Pancreas (tissue), 10 donors: Measurements from ENCODE around the gene GNA14. TPM values are rescaled to one million over a fixed set of nuclear protein-coding genes. Genes with fewer than 3 reads are reported as not detected.

Experiments
- ATAC-seq, 4 donors: fragments of 200-7000 bp; cut with Tn5 transposase; one replicate each; pipeline versions ENCODE4 v1.8.0 to v1.9.1; 2020; ENCODE audit warnings: mild to moderate bottlenecking in 4 of 4, moderate library complexity in 4 of 4
- DNase-seq, 6 donors: peaks; one replicate each; pipeline ENCODE4 v3.0.0-alpha.2; 2020
- FAIRE-seq: peaks from 2 replicates; lab custom pipeline; 2012; peaks lifted over from hg19 to GRCh38; lab: Jason Lieb, UNC
- H3K27ac ChIP-seq, 4 donors: fragments of 200-600 bp; sonication (generic); 1 replicate in 3 of 4; 2 replicates in 1 of 4; pipeline versions ENCODE4 v1.5.0 to v1.8.0; 2020
- H3K27me3 ChIP-seq, 4 donors: fragments of 200-600 bp; one replicate each; pipeline ENCODE4 v1.8.0; 2021
- H3K36me3 ChIP-seq, 3 donors: fragments of 200-600 bp; sonication (generic) in 1 of 3; one replicate each; pipeline versions ENCODE4 v1.5.0 to v1.8.0; 2020 to 2021
- H3K4me1 ChIP-seq, 3 donors: fragments of 200-600 bp; one replicate each; pipeline ENCODE4 v1.8.0; 2021
- H3K4me3 ChIP-seq, 4 donors: fragments of 200-600 bp; sonication (generic) in 2 of 4; one replicate each; pipeline versions ENCODE4 v1.5.0 to v1.8.0; 2020 to 2021
- H3K9me3 ChIP-seq, 4 donors: fragments of 200-600 bp; one replicate each; pipeline ENCODE4 v1.8.0; 2021
- WGBS, 2 donors: extraction: QIAGEN DNeasy Blood & Tissue Kit; methylation state at CpG; one replicate each; pipeline ENCODE4 v1.1.7; 2013; 5-methylcytosine and 5-hydroxymethylcytosine counted together
- intact Hi-C, 3 donors: fragments of 100-400 bp; cut with DNase I; formaldehyde crosslinking; loops; one replicate each; pipeline versions ENCODE4 v1.11.1 to v1.14.2; 2022
- polyA plus RNA-seq, 2 donors: library from polyadenylated mRNA; stranded (reverse); fragments of 200-250 nt; gene quantifications; one replicate each; pipeline ENCODE4 v1.2.3, GENCODE V29; 2013
- total RNA-seq, 6 donors: library from RNA; stranded (reverse); fragmentation: NEBNext Ultra II Directional in 4 of 6; extraction: Animal tissue kit (Norgen Biotek cat#: 25700) in 4 of 6; gene quantifications; one replicate each; pipeline versions ENCODE4 v1.2.1 to v1.2.4, GENCODE V29; 2021 to 2023
- TF ChIP-seq, protein P1 (sequence below), 4 donors: fragments of 200-600 bp; sonication (generic) in 3 of 4; IDR thresholded peaks; one replicate each; pipeline versions ENCODE4 v1.5.0 to v1.8.0; 2021; ENCODE audit warnings: antibody characterized with exemption in 4 of 4
- donor health status: healthy with polysubstance abuse.
- donor health status: DM: no; HTN: no; CAD: no; lungs with moderate emphysema.
- donor health status: DM: no; HTN: no; CAD: no.
- donor health status: control.
- donor health status: control.
- donor health status: Bipolar disorder and iron deficiency.
- donor health status: DM: yes; HTN: yes; CAD: no.
- donor health status: DM: no; HTN: no; CAD: no.
- donor health status: DM: no; HTN: no; CAD: no.
- donor health status: DM: yes; HTN: yes; CAD: no.

GNA14 gene
- total and polyA plus RNA-seq, 8 donors, result 0.92 to 2.0 (median 1.5) TPM

DNA sequence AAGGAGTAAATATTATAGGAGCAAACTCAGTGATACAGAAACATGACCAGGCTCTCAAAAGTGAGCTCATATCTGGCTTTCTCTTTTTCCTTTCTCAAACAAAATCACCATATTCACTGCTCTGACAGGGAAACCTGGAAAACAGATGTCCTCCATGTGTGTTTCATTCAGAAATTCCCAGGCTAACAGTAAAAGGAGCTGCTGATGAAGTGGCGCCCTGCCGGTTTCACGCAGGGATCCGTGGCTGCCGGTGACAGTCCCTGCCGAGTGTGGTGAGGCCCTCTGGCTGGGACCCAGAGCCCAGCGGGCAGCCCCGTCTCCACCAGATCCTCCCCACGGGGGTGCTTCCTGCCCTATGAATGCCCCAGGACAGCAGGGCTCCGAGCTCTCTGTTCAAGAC, 208.1 kb downstream of the GNA14 start:
- no peak for FAIRE-seq

DNA sequence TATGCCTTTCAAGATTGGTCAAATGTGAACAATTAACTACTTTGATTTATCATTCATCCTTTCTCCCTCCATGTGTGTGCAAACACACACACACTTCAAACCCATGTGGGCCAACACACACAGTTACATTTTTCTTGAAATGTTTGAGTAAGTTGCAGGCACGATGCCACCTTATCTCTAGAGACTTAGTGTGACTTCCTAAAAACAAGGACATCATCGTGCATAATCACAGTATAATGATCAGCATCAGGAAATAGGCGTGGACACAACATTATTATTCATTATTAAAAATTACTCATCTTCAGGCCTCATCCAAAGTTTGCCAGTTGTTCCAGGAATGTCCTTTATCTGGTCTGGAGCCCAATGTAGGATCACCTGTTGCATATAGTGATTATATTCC, 209.5 kb downstream of the GNA14 start:
- Histone ChIP-seq H3K36me3 (no peaks in the 10 kb centered on the region), H3K27ac (no peak overlapping the region), H3K4me1 (peaks cover 0 to 11% (median 8%) of the 10 kb centered on the region in 3 donors), H3K27me3 (no peaks in the 10 kb centered on the region), H3K4me3 (no peak overlapping the region), H3K9me3 (no peaks in the 10 kb centered on the region)
- ATAC-seq (no peak), DNase-seq (no peak), FAIRE-seq (no peak)
- TF ChIP-seq, protein P1, sequence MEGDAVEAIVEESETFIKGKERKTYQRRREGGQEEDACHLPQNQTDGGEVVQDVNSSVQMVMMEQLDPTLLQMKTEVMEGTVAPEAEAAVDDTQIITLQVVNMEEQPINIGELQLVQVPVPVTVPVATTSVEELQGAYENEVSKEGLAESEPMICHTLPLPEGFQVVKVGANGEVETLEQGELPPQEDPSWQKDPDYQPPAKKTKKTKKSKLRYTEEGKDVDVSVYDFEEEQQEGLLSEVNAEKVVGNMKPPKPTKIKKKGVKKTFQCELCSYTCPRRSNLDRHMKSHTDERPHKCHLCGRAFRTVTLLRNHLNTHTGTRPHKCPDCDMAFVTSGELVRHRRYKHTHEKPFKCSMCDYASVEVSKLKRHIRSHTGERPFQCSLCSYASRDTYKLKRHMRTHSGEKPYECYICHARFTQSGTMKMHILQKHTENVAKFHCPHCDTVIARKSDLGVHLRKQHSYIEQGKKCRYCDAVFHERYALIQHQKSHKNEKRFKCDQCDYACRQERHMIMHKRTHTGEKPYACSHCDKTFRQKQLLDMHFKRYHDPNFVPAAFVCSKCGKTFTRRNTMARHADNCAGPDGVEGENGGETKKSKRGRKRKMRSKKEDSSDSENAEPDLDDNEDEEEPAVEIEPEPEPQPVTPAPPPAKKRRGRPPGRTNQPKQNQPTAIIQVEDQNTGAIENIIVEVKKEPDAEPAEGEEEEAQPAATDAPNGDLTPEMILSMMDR (IDR thresholded peaks at IDR 0.05), result no peak
- WGBS, 2 donors, result 29 to 35% methylated on average over 3 of the region's 3 CpGs
- intact Hi-C loops, result loop anchor here in 1 of 3 donors (10.0 kb wide), 1 partner anchor 316 kb away; no protein-coding TSS in a partner anchor

More for the DNA sequence above, 208.1 kb downstream of the GNA14 start:
- DNase-seq (peak; percentile 50 to 81 (median 74)), ATAC-seq (peak; percentile 90 to 94 (median 93))
- H3K36me3 ChIP-seq, result no peaks in the 10 kb centered on the region
- H3K27ac ChIP-seq, result peak overlapping the region in 1 of 4 donors; percentile 50
- H3K9me3 ChIP-seq, result no peaks in the 10 kb centered on the region
- 22 to 25% methylated on average over 10 of the region's 10 CpGs for WGBS, 2 donors
- intact Hi-C loops, result no loop called here
- H3K27me3 ChIP-seq, result no peaks in the 10 kb centered on the region
- TF ChIP-seq, protein P1 (IDR thresholded peaks at IDR 0.05), result no peak
- H3K4me1 ChIP-seq, result peaks cover 0 to 11% (median 8%) of the 10 kb centered on the region in 3 donors
- no peak overlapping the region for H3K4me3 ChIP-seq

DNA sequence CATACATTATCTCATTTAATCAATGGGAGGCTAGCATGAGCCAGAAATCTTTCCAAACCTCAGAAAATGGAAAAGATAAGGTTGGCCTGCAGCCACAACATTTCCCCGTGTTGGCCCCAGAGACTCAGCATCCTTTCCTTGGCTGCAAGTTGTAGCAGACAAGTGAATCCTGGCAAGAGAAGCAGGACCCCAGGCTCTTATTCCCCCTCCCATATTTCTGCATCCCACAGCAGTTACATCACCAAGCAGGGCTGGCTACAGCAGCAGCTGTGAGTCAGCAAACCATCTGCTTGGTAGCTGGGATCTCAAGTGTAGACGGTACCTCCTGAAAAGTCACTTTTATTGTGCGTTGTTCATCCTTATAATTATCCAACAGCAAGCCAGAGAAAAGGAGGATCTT, 212.4 kb downstream of the GNA14 start:
- 61 to 70% methylated on average over 3 of the region's 3 CpGs for WGBS, 2 donors
- no peaks in the 10 kb centered on the region for H3K27me3 ChIP-seq
- no peak for FAIRE-seq
- H3K36me3 ChIP-seq, result no peaks in the 10 kb centered on the region
- H3K4me1 ChIP-seq, result peaks cover 0 to 11% (median 8%) of the 10 kb centered on the region in 3 donors
- DNase-seq, result no peak
- H3K9me3 ChIP-seq, result no peaks in the 10 kb centered on the region
- TF ChIP-seq, protein P1 (IDR thresholded peaks at IDR 0.05), result no peak
- no peak for ATAC-seq
- H3K4me3 ChIP-seq, result no peak overlapping the region
- no peak overlapping the region for H3K27ac ChIP-seq
- intact Hi-C loops, result loop anchor here in 1 of 3 donors (10.0 kb wide), 1 partner anchor 319 kb away; no protein-coding TSS in a partner anchor

DNA sequence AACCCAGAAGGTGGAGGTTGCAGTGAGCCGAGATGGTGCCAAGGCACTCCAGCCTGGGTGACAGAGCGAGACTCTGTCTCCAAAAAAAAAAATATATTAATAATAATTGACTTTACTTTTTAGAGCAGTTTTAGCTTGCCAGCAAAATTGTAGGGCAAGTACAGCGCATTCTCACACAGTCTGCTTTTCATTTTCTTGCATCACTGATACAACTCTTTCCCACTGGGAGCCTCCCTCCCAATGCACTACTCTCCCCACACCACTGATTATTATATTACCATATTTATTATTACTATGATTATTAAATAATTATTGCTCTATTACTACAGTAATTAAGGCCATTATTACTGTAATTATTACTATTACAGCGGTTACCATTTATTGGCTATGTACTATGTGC, 212.8 kb downstream of the GNA14 start:
- DNase-seq (no peak), FAIRE-seq (no peak), ATAC-seq (no peak)
- intact Hi-C loops, result loop anchor here in 1 of 3 donors (10.0 kb wide), 1 partner anchor 320 kb away; no protein-coding TSS in a partner anchor
- WGBS, 2 donors, result 83 to 85% methylated on average over 4 of the region's 4 CpGs
- Histone ChIP-seq H3K27ac (no peak overlapping the region), H3K4me1 (peaks cover 0 to 9% (median 8%) of the 10 kb centered on the region in 3 donors), H3K4me3 (no peak overlapping the region), H3K36me3 (no peaks in the 10 kb centered on the region), H3K9me3 (no peaks in the 10 kb centered on the region), H3K27me3 (no peaks in the 10 kb centered on the region)
- TF ChIP-seq, protein P1 (IDR thresholded peaks at IDR 0.05), result no peak
